Rectal smooth muscle tissue (tissue), 1 donor: Measurements from ENCODE around the gene GDF11.

Experiments used
- H3K27ac ChIP-seq: one replicate; pipeline ENCODE4 v1.7.0; 2013; ENCODE audit warnings: low read depth, low read length, inconsistent platforms
- H3K27me3 ChIP-seq: one replicate; pipeline ENCODE4 v1.7.0; 2013; ENCODE audit warnings: low read length; ENCODE audit not compliant: control insufficient read depth, insufficient read depth
- H3K36me3 ChIP-seq: one replicate; pipeline ENCODE4 v1.7.0; 2013; ENCODE audit warnings: low read length; ENCODE audit not compliant: control insufficient read depth, insufficient read depth
- H3K4me1 ChIP-seq: one replicate; pipeline ENCODE4 v1.7.0; 2013; ENCODE audit warnings: low read length; ENCODE audit not compliant: control insufficient read depth, insufficient read depth
- H3K4me3 ChIP-seq: one replicate; pipeline ENCODE4 v1.7.0; 2013; ENCODE audit warnings: low read length
- H3K9ac ChIP-seq: one replicate; pipeline ENCODE4 v1.7.0; 2013; ENCODE audit warnings: low read length

Gene GDF11

GRCh38 chr12:55762646-55763045 is 19.7 kb downstream of the GDF11 start:
- H3K9ac ChIP-seq, result no peak overlapping the region
- H3K27me3 ChIP-seq, result no peaks in the 10 kb centered on the region
- no peaks in the 10 kb centered on the region for H3K4me1 ChIP-seq
- H3K36me3 ChIP-seq, result peaks cover 10% of the 10 kb centered on the region
- H3K4me3 ChIP-seq, result no peak overlapping the region
- H3K27ac ChIP-seq, result no peak overlapping the region

- no peaks in the 10 kb centered on the region for H3K4me1 ChIP-seq
- H3K27ac ChIP-seq, result no peak overlapping the region
- H3K36me3 ChIP-seq, result no peaks in the 10 kb centered on the region
Measured at GRCh38 chr12:55765736-55766290, 22.9 kb downstream of the GDF11 start.

GRCh38 chr12:55767156-55767555 is 24.2 kb downstream of the GDF11 start:
- Histone ChIP-seq H3K9ac (no peak overlapping the region), H3K4me1 (no peaks in the 10 kb centered on the region), H3K4me3 (no peak overlapping the region), H3K36me3 (no peaks in the 10 kb centered on the region), H3K27me3 (no peaks in the 10 kb centered on the region), H3K27ac (no peak overlapping the region)

More at GRCh38 chr12:55765736-55766290, 22.9 kb downstream of the GDF11 start:
- no peak overlapping the region for H3K4me3 ChIP-seq
- H3K27me3 ChIP-seq, result no peaks in the 10 kb centered on the region
- H3K9ac ChIP-seq, result no peak overlapping the region

- no peak overlapping the region for H3K9ac ChIP-seq
- H3K4me1 ChIP-seq, result no peaks in the 10 kb centered on the region
- no peaks in the 10 kb centered on the region for H3K36me3 ChIP-seq
- no peak overlapping the region for H3K27ac ChIP-seq
- no peak overlapping the region for H3K4me3 ChIP-seq
- H3K27me3 ChIP-seq, result no peaks in the 10 kb centered on the region
Measured at GRCh38 chr12:55771736-55772135, 28.8 kb downstream of the GDF11 start.

- H3K9ac ChIP-seq, result no peak overlapping the region
Measured at GRCh38 chr12:55777856-55778255, 34.9 kb downstream of the GDF11 start.

GRCh38 chr12:55780685-55781084 is 37.8 kb downstream of the GDF11 start:
- H3K27me3 ChIP-seq, result no peaks in the 10 kb centered on the region
- no peak overlapping the region for H3K27ac ChIP-seq
- no peak overlapping the region for H3K9ac ChIP-seq
- H3K4me3 ChIP-seq, result no peak overlapping the region
- no peaks in the 10 kb centered on the region for H3K4me1 ChIP-seq
- peaks cover 20% of the 10 kb centered on the region for H3K36me3 ChIP-seq

More at GRCh38 chr12:55777856-55778255, 34.9 kb downstream of the GDF11 start:
- Histone ChIP-seq H3K27me3 (no peaks in the 10 kb centered on the region), H3K4me3 (no peak overlapping the region), H3K27ac (no peak overlapping the region), H3K4me1 (no peaks in the 10 kb centered on the region), H3K36me3 (peaks cover 7% of the 10 kb centered on the region)

- H3K36me3 ChIP-seq, result peaks cover 27% of the 10 kb centered on the region
Measured at GRCh38 chr12:55788546-55788945, 45.6 kb downstream of the GDF11 start.

GRCh38 chr12:55789171-55789570 is 46.2 kb downstream of the GDF11 start:
- no peaks in the 10 kb centered on the region for H3K4me1 ChIP-seq
- no peak overlapping the region for H3K9ac ChIP-seq
- H3K4me3 ChIP-seq, result no peak overlapping the region
- peaks cover 22% of the 10 kb centered on the region for H3K36me3 ChIP-seq
- H3K27me3 ChIP-seq, result no peaks in the 10 kb centered on the region
- H3K27ac ChIP-seq, result no peak overlapping the region

More at GRCh38 chr12:55788546-55788945, 45.6 kb downstream of the GDF11 start:
- Histone ChIP-seq H3K4me3 (no peak overlapping the region), H3K27ac (no peak overlapping the region), H3K4me1 (no peaks in the 10 kb centered on the region), H3K27me3 (no peaks in the 10 kb centered on the region), H3K9ac (no peak overlapping the region)

GRCh38 chr12:55789893-55790292 is 47.0 kb downstream of the GDF11 start:
- Histone ChIP-seq H3K27ac (no peak overlapping the region), H3K36me3 (peaks cover 22% of the 10 kb centered on the region), H3K4me1 (no peaks in the 10 kb centered on the region), H3K4me3 (no peak overlapping the region), H3K27me3 (no peaks in the 10 kb centered on the region), H3K9ac (no peak overlapping the region)

GRCh38 chr12:55795950-55796349 is 53.0 kb downstream of the GDF11 start:
- Histone ChIP-seq H3K36me3 (peaks cover 29% of the 10 kb centered on the region), H3K4me3 (no peak overlapping the region), H3K27ac (no peak overlapping the region), H3K4me1 (no peaks in the 10 kb centered on the region), H3K9ac (no peak overlapping the region), H3K27me3 (no peaks in the 10 kb centered on the region)

- no peaks in the 10 kb centered on the region for H3K4me1 ChIP-seq
- no peaks in the 10 kb centered on the region for H3K27me3 ChIP-seq
- H3K4me3 ChIP-seq, result no peak overlapping the region
- peaks cover 31% of the 10 kb centered on the region for H3K36me3 ChIP-seq
- H3K9ac ChIP-seq, result no peak overlapping the region
- H3K27ac ChIP-seq, result no peak overlapping the region
Measured at GRCh38 chr12:55797068-55797467, 54.1 kb downstream of the GDF11 start.

- H3K36me3 ChIP-seq, result peaks cover 31% of the 10 kb centered on the region
Measured at GRCh38 chr12:55797550-55797949, 54.6 kb downstream of the GDF11 start.

More at GRCh38 chr12:55797550-55797949, 54.6 kb downstream of the GDF11 start:
- no peaks in the 10 kb centered on the region for H3K27me3 ChIP-seq
- H3K4me1 ChIP-seq, result no peaks in the 10 kb centered on the region
- H3K9ac ChIP-seq, result no peak overlapping the region
- H3K4me3 ChIP-seq, result no peak overlapping the region
- H3K27ac ChIP-seq, result no peak overlapping the region
